Loucy (cell line): Measurements from ENCODE around the gene AP5Z1.

Experiments used
- EZH2phosphoT487 ChIP-seq: fragments of 200-600 bp; IDR thresholded peaks from 2 replicates; pipeline ENCODE4 v1.6.1; 2018; ENCODE audit warnings: antibody characterized with exemption, mild to moderate bottlenecking, moderate library complexity, borderline replicate concordance
- TF ChIP-seq, protein P1 (sequence below): fragments of 200-600 bp; sonication (generic); conservative IDR thresholded peaks from 2 replicates; pipeline ENCODE4 v1.5.1; 2014; ENCODE audit warnings: mild to moderate bottlenecking, antibody characterized with exemption, low read length

DNA sequence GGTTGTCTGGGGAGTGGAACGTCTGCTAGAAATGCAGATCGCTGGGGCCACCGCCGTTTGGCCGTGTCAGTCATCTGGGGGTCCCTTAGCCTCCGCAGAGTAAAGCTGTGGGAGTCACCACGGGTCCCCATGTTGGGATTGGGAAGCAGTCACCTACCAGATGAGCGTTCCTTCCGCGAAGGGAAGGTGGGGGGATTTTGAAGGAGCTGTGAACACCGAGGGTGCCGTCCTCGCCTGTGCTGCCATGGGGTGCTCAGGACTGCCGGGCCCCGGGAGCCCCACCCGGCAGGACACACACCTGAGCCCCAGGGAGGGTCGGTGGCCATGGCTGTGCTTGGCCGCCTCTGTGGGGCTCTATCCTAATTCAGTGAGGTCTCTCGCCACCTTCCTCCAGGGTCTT, 46.2 kb upstream of the AP5Z1 start:
- TF ChIP-seq, protein P1, sequence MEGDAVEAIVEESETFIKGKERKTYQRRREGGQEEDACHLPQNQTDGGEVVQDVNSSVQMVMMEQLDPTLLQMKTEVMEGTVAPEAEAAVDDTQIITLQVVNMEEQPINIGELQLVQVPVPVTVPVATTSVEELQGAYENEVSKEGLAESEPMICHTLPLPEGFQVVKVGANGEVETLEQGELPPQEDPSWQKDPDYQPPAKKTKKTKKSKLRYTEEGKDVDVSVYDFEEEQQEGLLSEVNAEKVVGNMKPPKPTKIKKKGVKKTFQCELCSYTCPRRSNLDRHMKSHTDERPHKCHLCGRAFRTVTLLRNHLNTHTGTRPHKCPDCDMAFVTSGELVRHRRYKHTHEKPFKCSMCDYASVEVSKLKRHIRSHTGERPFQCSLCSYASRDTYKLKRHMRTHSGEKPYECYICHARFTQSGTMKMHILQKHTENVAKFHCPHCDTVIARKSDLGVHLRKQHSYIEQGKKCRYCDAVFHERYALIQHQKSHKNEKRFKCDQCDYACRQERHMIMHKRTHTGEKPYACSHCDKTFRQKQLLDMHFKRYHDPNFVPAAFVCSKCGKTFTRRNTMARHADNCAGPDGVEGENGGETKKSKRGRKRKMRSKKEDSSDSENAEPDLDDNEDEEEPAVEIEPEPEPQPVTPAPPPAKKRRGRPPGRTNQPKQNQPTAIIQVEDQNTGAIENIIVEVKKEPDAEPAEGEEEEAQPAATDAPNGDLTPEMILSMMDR = no peak
- TF ChIP-seq EZH2phosphoT487 = no peak
